Endothelial cell of umbilical vein (primary cell): Measurements from ENCODE around the gene KRT37. TPM values are rescaled to one million over a fixed set of nuclear protein-coding genes. Genes with fewer than 3 reads are reported as not detected.

ENCODE experiments used
- BruUV-seq: library from RNA; stranded (reverse); fragments of 400-500 nt; replicated peaks from 2 replicates; lab custom pipeline; 2021; lab: Mats Ljungman, UMichigan
- CTCF ChIA-PET: fragments of 300-600, 350-600 bp; sonication (Branson Sonifier 250); formaldehyde crosslinking; loops from one replicate; lab custom pipeline; 2021; ENCODE audit warnings: antibody characterized with exemption, inconsistent platforms; lab: Charles Lee
- POLR2A ChIA-PET: fragments of 300-600, 350-600 bp; sonication (Branson Sonifier 250); formaldehyde crosslinking; loops from one replicate; lab custom pipeline; 2021; ENCODE audit warnings: antibody characterized with exemption, inconsistent platforms; lab: Charles Lee
- DNase-seq: peaks from one replicate; pipeline ENCODE4 v3.0.0-alpha.2; 2011; ENCODE audit warnings: low read depth, low spot score
- FAIRE-seq: peaks from 2 replicates; lab custom pipeline; 2011; peaks lifted over from hg19 to GRCh38; lab: Jason Lieb, UNC
- H2AFZ ChIP-seq: 2 replicates; pipeline ENCODE4 v1.6.0; 2012; ENCODE audit warnings: low read depth, low read length, control low read depth, inconsistent platforms
- H3K27ac ChIP-seq: 2 replicates; pipeline ENCODE4 v1.5.1; 2011; ENCODE audit warnings: low read depth, mild to moderate bottlenecking, control low read depth, low read length, moderate library complexity; ENCODE audit not compliant: insufficient read depth
- H3K27me3 ChIP-seq, 2 experiments: 2 replicates each; pipeline versions ENCODE4 v1.6.0 to v1.6.1; 2011; ENCODE audit warnings: low read length in 2 of 2, mixed read lengths in 1 of 2; ENCODE audit not compliant: control insufficient read depth in 2 of 2, insufficient read depth in 2 of 2
- H3K36me3 ChIP-seq, 2 experiments: 2 replicates in 1 of 2; 3 replicates in 1 of 2; pipeline ENCODE4 v1.5.1; 2011; ENCODE audit warnings: low read length in 2 of 2, mild to moderate bottlenecking in 1 of 2, moderate library complexity in 1 of 2; ENCODE audit not compliant: control insufficient read depth in 2 of 2, insufficient read depth in 2 of 2; ENCODE audit errors: extremely low read depth in 1 of 2
- H3K4me1 ChIP-seq: 3 replicates; pipeline ENCODE4 v1.5.1; 2011; ENCODE audit warnings: mild to moderate bottlenecking, low read length; ENCODE audit not compliant: control insufficient read depth, insufficient read depth; ENCODE audit errors: extremely low read depth
- H3K4me2 ChIP-seq: 2 replicates; pipeline ENCODE4 v1.6.1; 2011; ENCODE audit warnings: low read length, control low read depth, mixed read lengths; ENCODE audit not compliant: insufficient read depth
- H3K4me3 ChIP-seq, 3 experiments: fragments of 200-600 bp in 1 of 3; sonication (generic), shearing (Covaris generic) in 1 of 3; replicated peaks in 1 of 3; 2 replicates each; pipeline ENCODE4 v1.5.1; 2011 to 2016; ENCODE audit warnings: control low read depth in 3 of 3, low read length in 3 of 3, mild to moderate bottlenecking in 2 of 3, inconsistent platforms in 1 of 3, low read depth in 1 of 3, moderate library complexity in 1 of 3; ENCODE audit not compliant: insufficient read depth in 1 of 3
- H3K79me2 ChIP-seq: 2 replicates; pipeline ENCODE4 v1.6.0; 2012; ENCODE audit warnings: low read length, inconsistent platforms; ENCODE audit not compliant: control insufficient read depth, insufficient read depth
- H3K9ac ChIP-seq: replicated peaks from 2 replicates; pipeline ENCODE3; 2011; ENCODE audit warnings: low read length, control low read depth; ENCODE audit not compliant: insufficient read depth; ENCODE audit errors: extremely low read depth
- H3K9me1 ChIP-seq: replicated peaks from 3 replicates; pipeline ENCODE4 v1.6.0; 2011; ENCODE audit warnings: mild to moderate bottlenecking, low read length; ENCODE audit not compliant: control insufficient read depth, insufficient read depth; ENCODE audit errors: extremely low read depth
- H3K9me3 ChIP-seq: replicated peaks from 2 replicates; pipeline ENCODE4 v1.5.1; 2012; ENCODE audit warnings: low read length, inconsistent platforms; ENCODE audit not compliant: control insufficient read depth, insufficient read depth
- H4K20me1 ChIP-seq: replicated peaks from 2 replicates; pipeline ENCODE3; 2011; ENCODE audit warnings: mild to moderate bottlenecking, low read length; ENCODE audit not compliant: control insufficient read depth, insufficient read depth; ENCODE audit errors: extremely low read depth
- CTCF ChIP-seq, 2 donors: IDR thresholded peaks; 1 replicate in 1 of 2; 2 replicates in 1 of 2; pipeline ENCODE4 v1.5.1; 2011; ENCODE audit warnings: low read length in 2 of 2, mild to moderate bottlenecking in 2 of 2, moderate library complexity in 2 of 2, control low read depth in 1 of 2, inconsistent platforms in 1 of 2, low read depth in 1 of 2; ENCODE audit not compliant: insufficient read depth in 1 of 2; ENCODE audit errors: extremely low read depth in 1 of 2
- EZH2 ChIP-seq: IDR thresholded peaks from 2 replicates; pipeline ENCODE4 v1.6.1; 2012; ENCODE audit warnings: borderline replicate concordance, low read depth, mild to moderate bottlenecking, moderate library complexity, low read length, inconsistent platforms; ENCODE audit not compliant: severe bottlenecking
- FOS ChIP-seq: IDR thresholded peaks from 2 replicates; pipeline ENCODE4 v1.6.1; 2011; ENCODE audit warnings: mild to moderate bottlenecking, low read length, moderate library complexity, borderline replicate concordance; ENCODE audit not compliant: insufficient read depth
- GATA2 ChIP-seq: IDR thresholded peaks from 2 replicates; pipeline ENCODE4 v1.7.0; 2011; ENCODE audit warnings: low read depth, mild to moderate bottlenecking, moderate library complexity, mixed read lengths, low read length; ENCODE audit not compliant: insufficient read length, insufficient read depth
- JUN ChIP-seq: IDR thresholded peaks from 2 replicates; pipeline ENCODE4 v1.6.1; 2011; ENCODE audit warnings: borderline replicate concordance, low read depth; ENCODE audit not compliant: insufficient read length, insufficient read depth
- MYC ChIP-seq: IDR thresholded peaks from one replicate; pipeline ENCODE4 v1.6.1; 2011; ENCODE audit warnings: mild to moderate bottlenecking, low read depth, low read length
- POLR2A ChIP-seq: IDR thresholded peaks from 2 replicates; pipeline ENCODE4 v1.6.1; 2012; ENCODE audit warnings: low read depth, mild to moderate bottlenecking, control low read depth, low read length
- POLR2AphosphoS5 ChIP-seq: IDR thresholded peaks from 2 replicates; pipeline ENCODE4 v1.6.1; 2012; ENCODE audit warnings: low read depth, mild to moderate bottlenecking, control low read depth, low read length, moderate library complexity; ENCODE audit not compliant: insufficient read depth
- dilution Hi-C: fragments of 300-500 bp; cut with MboI; formaldehyde crosslinking; loops from one replicate; pipeline ENCODE4 v1.15.0; 2019; ENCODE audit warnings: low sequenced_read_pairs; ENCODE audit not compliant: extremely low pct_ligation_motif_present
- intact Hi-C: fragments of 100-400 bp; cut with micrococcal nuclease; formaldehyde crosslinking; loops from one replicate; pipeline ENCODE4 v1.10.0; 2022
- polyA plus RNA-seq, 4 experiments: library from polyadenylated mRNA; depleted of rRNA in 3 of 4; stranded (reverse) in 3 of 4; unstranded in 1 of 4; fragments of >200 nt; gene quantifications; 2 replicates each; pipeline versions ENCODE4 v1.2.1 to v1.2.3, GENCODE V29; 2011 to 2012; ENCODE audit warnings: missing spikeins in 1 of 4
- total RNA-seq: library from RNA; stranded (reverse); gene quantifications from 2 replicates; pipeline ENCODE4 v1.2.3, GENCODE V29; 2021
- TF ChIP-seq, protein P1 (sequence below): IDR thresholded peaks from 2 replicates; pipeline ENCODE4 v1.6.1; 2011; ENCODE audit not compliant: insufficient read depth, insufficient read length

The KRT37 gene
- total and polyA plus RNA-seq, 2 donors (not counting 3 experiments of a cell fraction or from before 2014, with no cell fraction given) = not detected

DNA sequence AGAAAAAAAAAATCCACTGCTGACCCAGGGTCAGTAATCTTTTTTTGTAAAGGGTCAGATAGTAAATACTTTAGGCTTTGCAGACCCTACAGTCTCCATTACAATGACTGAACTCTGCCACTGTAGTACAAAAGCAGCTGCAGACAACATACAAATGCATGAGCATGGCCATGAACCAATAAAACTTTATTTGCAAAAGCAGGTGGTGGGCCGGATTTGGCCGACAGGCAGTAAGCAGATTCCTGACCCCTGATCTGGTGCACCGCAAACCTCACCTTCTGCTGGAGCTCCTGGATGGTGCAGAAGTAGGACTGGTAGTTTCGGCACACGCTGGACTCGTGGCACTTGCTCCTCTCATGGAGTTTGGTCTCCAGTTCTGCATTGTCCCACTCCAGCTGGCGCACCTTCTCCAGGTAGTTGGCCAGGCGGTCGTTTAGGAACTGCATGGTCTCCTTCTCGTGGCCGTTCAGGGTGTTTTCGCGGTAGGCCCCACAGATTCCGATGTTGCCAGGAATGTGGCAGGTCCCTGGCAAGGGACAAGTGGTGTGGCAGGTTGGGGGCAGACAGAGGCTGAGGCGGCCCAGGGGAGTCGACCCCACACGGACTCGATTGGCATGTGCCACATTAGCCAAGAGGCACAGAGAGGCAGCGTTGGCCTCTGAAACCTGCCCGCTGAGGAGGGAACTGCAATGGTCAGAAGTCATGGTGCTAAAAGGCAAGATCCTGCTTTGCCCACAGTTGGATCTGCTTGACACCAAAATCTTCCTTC, 13.1 kb downstream of the KRT37 start:
- Histone ChIP-seq H3K27me3 (peaks cover 0 to 4% of the 10 kb centered on the region in 2 experiments), H3K79me2 (no peaks in the 10 kb centered on the region), H4K20me1 (no peaks in the 10 kb centered on the region), H3K4me2 (no peak overlapping the region), H3K4me3 (no peak overlapping the region), H3K27ac (no peak overlapping the region), H3K4me1 (no peaks in the 10 kb centered on the region), H3K9me1 (no peaks in the 10 kb centered on the region), H3K9me3 (no peaks in the 10 kb centered on the region), H3K36me3 (no peaks in the 10 kb centered on the region), H2AFZ (no peak overlapping the region), H3K9ac (no peak overlapping the region)
- FAIRE-seq = no peak
- ChIA-PET CTCF (no interaction called here), POLR2A (no interaction called here)
- TF ChIP-seq POLR2A = no peak
- TF ChIP-seq EZH2 = no peak
- no peak for TF ChIP-seq POLR2AphosphoS5
- no peak for TF ChIP-seq JUN
- TF ChIP-seq GATA2 = no peak
- TF ChIP-seq MYC = no peak
- TF ChIP-seq, protein P1, sequence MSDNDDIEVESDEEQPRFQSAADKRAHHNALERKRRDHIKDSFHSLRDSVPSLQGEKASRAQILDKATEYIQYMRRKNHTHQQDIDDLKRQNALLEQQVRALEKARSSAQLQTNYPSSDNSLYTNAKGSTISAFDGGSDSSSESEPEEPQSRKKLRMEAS = no peak
- TF ChIP-seq FOS = no peak
- no peak for TF ChIP-seq CTCF (IDR thresholded peaks at IDR 0.05; ENCODE audit: extremely low read depth in 1 of 2, insufficient read depth in 1 of 2, low read depth in 1 of 2, low read length in 2 of 2)
- no peak for DNase-seq
- no TSS peak for BruUV-seq
- dilution Hi-C loops (no loop called here), intact Hi-C loops (no loop called here)
